ENCODE measurements around the gene NAV2.

DNA sequence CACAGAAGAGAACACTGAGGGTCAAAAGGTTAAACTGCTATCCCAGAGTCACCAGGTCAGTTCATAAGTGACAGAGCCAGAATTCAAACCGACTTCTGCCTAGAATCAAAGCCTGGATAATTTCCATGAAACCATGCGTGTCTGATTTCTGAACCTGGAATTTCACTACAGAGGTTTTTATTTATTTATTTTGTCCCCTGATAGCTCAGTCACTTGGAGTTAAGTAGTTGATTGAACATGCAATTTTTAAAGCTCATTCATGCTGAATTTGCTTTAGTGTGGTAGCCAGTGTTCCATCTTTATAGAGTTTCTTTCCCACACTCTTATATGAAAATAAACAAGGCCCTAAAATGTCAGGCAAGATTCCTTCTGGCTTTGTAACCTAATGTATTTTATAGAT is 93.2 kb downstream of the NAV2 start:
- TF ChIP-seq POLR2A (IDR thresholded peaks at IDR 0.05; ENCODE audit: low read length) (no peak), GATA1 (IDR thresholded peaks at IDR 0.05; ENCODE audit: low read depth, low read length) (no peak)

All from erythroblast (primary cell).